ENCODE measurements around the gene HOXC10.

DNA sequence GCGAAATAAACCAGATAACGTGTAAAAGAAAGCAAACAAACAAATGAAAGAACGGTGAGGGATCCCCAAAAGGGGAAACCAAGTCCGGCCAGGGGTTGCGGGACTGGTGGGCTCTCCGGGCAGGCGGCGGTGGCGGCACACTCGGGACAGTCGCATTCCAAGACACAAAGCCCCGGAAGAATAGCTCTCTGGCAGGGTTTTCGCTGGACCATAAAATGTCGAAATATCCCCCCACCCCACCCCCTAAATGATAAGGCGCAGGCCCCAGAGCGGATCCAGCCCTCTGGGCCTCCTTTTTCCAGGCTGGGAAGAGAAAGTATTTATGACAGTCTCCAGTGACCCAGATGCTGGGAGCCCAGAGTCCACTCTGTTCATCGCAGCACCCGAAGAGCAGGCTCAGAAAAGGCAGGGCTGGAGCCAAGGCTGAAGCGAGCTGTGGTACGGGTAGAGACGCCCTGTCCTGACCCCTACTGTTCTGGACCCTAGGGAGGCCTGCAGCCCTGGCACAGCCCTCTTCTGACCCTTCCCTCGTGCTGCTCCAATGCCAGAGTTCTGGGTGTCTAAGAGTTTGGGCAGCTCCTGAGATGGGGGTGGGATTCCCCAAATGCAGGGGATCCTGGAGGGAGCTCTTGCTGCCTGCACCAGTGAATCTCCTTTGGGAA, 21.7 kb downstream of the HOXC10 start:
- TF ChIP-seq, protein P1, sequence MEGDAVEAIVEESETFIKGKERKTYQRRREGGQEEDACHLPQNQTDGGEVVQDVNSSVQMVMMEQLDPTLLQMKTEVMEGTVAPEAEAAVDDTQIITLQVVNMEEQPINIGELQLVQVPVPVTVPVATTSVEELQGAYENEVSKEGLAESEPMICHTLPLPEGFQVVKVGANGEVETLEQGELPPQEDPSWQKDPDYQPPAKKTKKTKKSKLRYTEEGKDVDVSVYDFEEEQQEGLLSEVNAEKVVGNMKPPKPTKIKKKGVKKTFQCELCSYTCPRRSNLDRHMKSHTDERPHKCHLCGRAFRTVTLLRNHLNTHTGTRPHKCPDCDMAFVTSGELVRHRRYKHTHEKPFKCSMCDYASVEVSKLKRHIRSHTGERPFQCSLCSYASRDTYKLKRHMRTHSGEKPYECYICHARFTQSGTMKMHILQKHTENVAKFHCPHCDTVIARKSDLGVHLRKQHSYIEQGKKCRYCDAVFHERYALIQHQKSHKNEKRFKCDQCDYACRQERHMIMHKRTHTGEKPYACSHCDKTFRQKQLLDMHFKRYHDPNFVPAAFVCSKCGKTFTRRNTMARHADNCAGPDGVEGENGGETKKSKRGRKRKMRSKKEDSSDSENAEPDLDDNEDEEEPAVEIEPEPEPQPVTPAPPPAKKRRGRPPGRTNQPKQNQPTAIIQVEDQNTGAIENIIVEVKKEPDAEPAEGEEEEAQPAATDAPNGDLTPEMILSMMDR (IDR thresholded peaks at IDR 0.05) = no peak
- TF ChIP-seq POLR2A (IDR thresholded peaks at IDR 0.05) (no peak), POLR2AphosphoS5 (IDR thresholded peaks at IDR 0.05) (no peak)
